HepG2 (cell line): ENCODE results near the gene CD93. TPM values are rescaled to one million over a fixed set of nuclear protein-coding genes. Genes with fewer than 3 reads are reported as not detected.

Experiments used
- ATAC-seq: fragments of 200-7000 bp; cut with Tn5 transposase; 3 replicates; pipeline ENCODE4 v1.9.1; 2020; ENCODE audit warnings: mild to moderate bottlenecking, moderate library complexity
- BruUV-seq: library from RNA; stranded (reverse); fragments of 400-500 nt; replicated peaks from 2 replicates; lab custom pipeline; 2021; lab: Mats Ljungman, UMichigan
- CTCF ChIA-PET: fragments of 300-600 bp; formaldehyde crosslinking; extraction: SDS; loops from one replicate; lab custom pipeline; 2021; ENCODE audit warnings: low total read pairs, inconsistent platforms, low intra/inter-chr PET ratio; lab: Yijun Ruan, JAX
- POLR2A ChIA-PET: fragments of 350-600 bp; sonication (Branson Sonifier 250); formaldehyde crosslinking; loops from one replicate; lab custom pipeline; 2020; ENCODE audit warnings: antibody characterized with exemption, inconsistent platforms; lab: Yijun Ruan, JAX
- DNase-seq: peaks from one replicate; pipeline ENCODE4 v3.0.0-alpha.2; 2015; ENCODE audit warnings: low spot score
- FAIRE-seq: peaks from 3 replicates; lab custom pipeline; 2011; peaks lifted over from hg19 to GRCh38; lab: Jason Lieb, UNC
- H2AFZ ChIP-seq: one replicate; pipeline ENCODE4 v1.6.1; 2011; ENCODE audit warnings: low read length, inconsistent platforms
- H3K27ac ChIP-seq: fragments of 300-600 bp; 3 replicates; pipeline ENCODE4 v1.8.0; 2011; ENCODE audit warnings: mixed run types, mild to moderate bottlenecking, mixed read lengths, low read length, inconsistent platforms; ENCODE audit not compliant: insufficient read depth; ENCODE audit errors: extremely low read length
- H3K27me3 ChIP-seq, 2 experiments: fragments of 200-600 bp in 1 of 2; 2 replicates in 1 of 2; 3 replicates in 1 of 2; pipeline versions ENCODE4 v1.6.0 to v1.8.0; 2011; ENCODE audit warnings: low read length in 2 of 2, mild to moderate bottlenecking in 2 of 2, moderate library complexity in 2 of 2, inconsistent platforms in 1 of 2; ENCODE audit not compliant: insufficient read depth in 2 of 2, control insufficient read depth in 1 of 2
- H3K36me3 ChIP-seq, 2 experiments: fragments of 200-600 bp in 1 of 2; replicated peaks in 1 of 2; 2 replicates in 1 of 2; 3 replicates in 1 of 2; pipeline versions ENCODE4 v1.5.1 to v1.8.0; 2011; ENCODE audit warnings: low read length in 2 of 2, inconsistent platforms in 1 of 2; ENCODE audit not compliant: insufficient read depth in 2 of 2, control insufficient read depth in 1 of 2
- H3K4me1 ChIP-seq: 2 replicates; pipeline ENCODE4 v1.5.1; 2012; ENCODE audit warnings: low read length, inconsistent platforms; ENCODE audit not compliant: insufficient read depth
- H3K4me2 ChIP-seq: 2 replicates; pipeline ENCODE4 v1.6.0; 2011; ENCODE audit warnings: low read depth, low read length, inconsistent platforms
- H3K4me3 ChIP-seq, 3 experiments: fragments of 200-600 bp in 1 of 3; sonication (generic), shearing (Covaris generic) in 1 of 3; replicated peaks in 1 of 3; 2 replicates each; pipeline ENCODE4 v1.5.1; 2011 to 2016; ENCODE audit warnings: low read length in 3 of 3, inconsistent platforms in 2 of 3, low read depth in 2 of 3, mild to moderate bottlenecking in 2 of 3, control low read depth in 1 of 3, mixed read lengths in 1 of 3; ENCODE audit not compliant: insufficient read depth in 1 of 3
- H3K79me2 ChIP-seq: one replicate; pipeline ENCODE4 v1.6.1; 2011; ENCODE audit warnings: low read length, inconsistent platforms; ENCODE audit not compliant: insufficient read depth
- H3K9ac ChIP-seq: 2 replicates; pipeline ENCODE4 v1.6.0; 2011; ENCODE audit warnings: mild to moderate bottlenecking, low read depth, low read length, inconsistent platforms; ENCODE audit not compliant: insufficient read depth
- H3K9me3 ChIP-seq: 2 replicates; pipeline ENCODE4 v1.5.1; 2012; ENCODE audit warnings: mild to moderate bottlenecking, low read length
- H4K20me1 ChIP-seq: 2 replicates; pipeline ENCODE4 v1.6.0; 2011; ENCODE audit warnings: inconsistent platforms, mild to moderate bottlenecking, low read length, moderate library complexity; ENCODE audit not compliant: insufficient read depth
- CEBPB ChIP-seq: IDR thresholded peaks from 2 replicates; pipeline ENCODE4 v1.6.1; 2011; ENCODE audit warnings: low read depth, low read length, improper control_type of control experiment, borderline replicate concordance
- DNMT1 ChIP-seq: sonication (generic); formaldehyde crosslinking; IDR thresholded peaks from 2 replicates; pipeline ENCODE4 v1.5.1; 2020; ENCODE audit warnings: mild to moderate bottlenecking, missing genetic modification reagents
- DZIP1 ChIP-seq: sonication (generic); formaldehyde crosslinking; IDR thresholded peaks from 2 replicates; pipeline ENCODE4 v1.5.0; 2020; ENCODE audit warnings: mild to moderate bottlenecking, missing genetic modification reagents
- GZF1 ChIP-seq: sonication (generic); formaldehyde crosslinking; IDR thresholded peaks from 2 replicates; pipeline ENCODE4 v1.5.1; 2020; ENCODE audit warnings: mild to moderate bottlenecking, missing genetic modification reagents
- HIC2 ChIP-seq: sonication (generic); formaldehyde crosslinking; IDR thresholded peaks from 2 replicates; pipeline ENCODE4 v1.9.0; 2022; ENCODE audit warnings: low read depth, missing genetic modification reagents
- JUNB ChIP-seq: sonication (generic); formaldehyde crosslinking; IDR thresholded peaks from 2 replicates; pipeline ENCODE4 v1.8.0; 2022; ENCODE audit warnings: missing genetic modification reagents, mild to moderate bottlenecking, borderline replicate concordance
- MYNN ChIP-seq: sonication (generic); formaldehyde crosslinking; IDR thresholded peaks from 2 replicates; pipeline ENCODE4 v1.4.0; 2020; ENCODE audit warnings: mild to moderate bottlenecking, low read depth, missing genetic modification reagents
- NFE2L1 ChIP-seq: sonication (generic); formaldehyde crosslinking; IDR thresholded peaks from 2 replicates; pipeline ENCODE4 v1.4.0; 2020; ENCODE audit warnings: missing genetic modification reagents, mild to moderate bottlenecking, borderline replicate concordance
- PAF1 ChIP-seq: IDR thresholded peaks from 2 replicates; pipeline ENCODE4 v1.6.1; 2016; ENCODE audit warnings: missing genetic modification reagents, missing compliant biosample characterization
- SMAD3 ChIP-seq: sonication (generic); formaldehyde crosslinking; IDR thresholded peaks from 2 replicates; pipeline ENCODE4 v1.4.0; 2020; ENCODE audit warnings: missing genetic modification reagents
- ZFP82 ChIP-seq: sonication (generic); formaldehyde crosslinking; IDR thresholded peaks from 2 replicates; pipeline ENCODE4 v1.5.1; 2020; ENCODE audit warnings: mild to moderate bottlenecking, missing genetic modification reagents, borderline replicate concordance
- ZMAT3 ChIP-seq: sonication (generic); formaldehyde crosslinking; conservative IDR thresholded peaks from 2 replicates; pipeline ENCODE4 v1.7.0; 2021; ENCODE audit warnings: missing genetic modification reagents
- ZNF567 ChIP-seq: sonication (generic); formaldehyde crosslinking; IDR thresholded peaks from 2 replicates; pipeline ENCODE4 v1.8.1; 2023; ENCODE audit warnings: mild to moderate bottlenecking, missing genetic modification reagents, borderline replicate concordance
- ZNF672 ChIP-seq: sonication (generic); formaldehyde crosslinking; IDR thresholded peaks from 2 replicates; pipeline ENCODE4 v1.8.1; 2022; ENCODE audit warnings: missing genetic modification reagents
- ZNF737 ChIP-seq: sonication (generic); formaldehyde crosslinking; IDR thresholded peaks from 2 replicates; pipeline ENCODE4 v1.5.0; 2020; ENCODE audit warnings: missing genetic modification reagents, mild to moderate bottlenecking, borderline replicate concordance
- WGBS: methylation state at CpG from one replicate; pipeline ENCODE4 v1.1.6; 2017; ENCODE audit warnings: low lambda C conversion rate; 5-methylcytosine and 5-hydroxymethylcytosine counted together
- in situ Hi-C: cut with HindIII; loops from 2 replicates; pipeline ENCODE4 v1.10.0; 2017; ENCODE audit warnings: low pct_unique_long_range_greater_than_20kb; ENCODE audit not compliant: extremely low pct_ligation_motif_present
- intact Hi-C: fragments of 100-400 bp; cut with micrococcal nuclease; formaldehyde crosslinking; loops from one replicate; pipeline ENCODE4 v1.10.0; 2022; ENCODE audit not compliant: unreplicated experiment
- polyA plus RNA-seq, 8 experiments: library from polyadenylated mRNA; depleted of rRNA in 3 of 8; stranded (reverse) in 7 of 8; unstranded in 1 of 8; fragments of >200 nt; fragmentation: Illumina TruSeq in 4 of 8; extraction: Trizol in 4 of 8; gene quantifications; 2 replicates each; pipeline versions ENCODE4 v1.2.1 to v1.2.3, GENCODE V29; 2011 to 2016; ENCODE audit warnings: low read depth in 4 of 8, missing spikeins in 1 of 8, mixed read lengths in 1 of 8; ENCODE audit not compliant: insufficient read depth in 1 of 8
- total RNA-seq, 5 experiments: library from RNA; depleted of rRNA; stranded (reverse); fragments of >200 nt; fragmentation: Illumina TruSeq; extraction: Trizol; gene quantifications; 2 replicates each; pipeline ENCODE4 v1.2.3, GENCODE V29; 2016; ENCODE audit warnings: low read depth in 1 of 5
- TF ChIP-seq, protein P1 (sequence below): sonication (generic); formaldehyde crosslinking; IDR thresholded peaks from 2 replicates; pipeline ENCODE4 v1.4.0; 2020; ENCODE audit warnings: missing genetic modification reagents

The CD93 gene
- total and polyA plus RNA-seq, 2 of the 13 experiments (the other 11 are each of a cell fraction or from before 2014, with no cell fraction given) = not detected

GRCh38 chr20:23037017-23037481 is 49.1 kb downstream of the CD93 start (continued):
- TF ChIP-seq DZIP1 (CRISPR knock-in tag) (no peak), CEBPB (no peak)
- TF ChIP-seq, protein P1, sequence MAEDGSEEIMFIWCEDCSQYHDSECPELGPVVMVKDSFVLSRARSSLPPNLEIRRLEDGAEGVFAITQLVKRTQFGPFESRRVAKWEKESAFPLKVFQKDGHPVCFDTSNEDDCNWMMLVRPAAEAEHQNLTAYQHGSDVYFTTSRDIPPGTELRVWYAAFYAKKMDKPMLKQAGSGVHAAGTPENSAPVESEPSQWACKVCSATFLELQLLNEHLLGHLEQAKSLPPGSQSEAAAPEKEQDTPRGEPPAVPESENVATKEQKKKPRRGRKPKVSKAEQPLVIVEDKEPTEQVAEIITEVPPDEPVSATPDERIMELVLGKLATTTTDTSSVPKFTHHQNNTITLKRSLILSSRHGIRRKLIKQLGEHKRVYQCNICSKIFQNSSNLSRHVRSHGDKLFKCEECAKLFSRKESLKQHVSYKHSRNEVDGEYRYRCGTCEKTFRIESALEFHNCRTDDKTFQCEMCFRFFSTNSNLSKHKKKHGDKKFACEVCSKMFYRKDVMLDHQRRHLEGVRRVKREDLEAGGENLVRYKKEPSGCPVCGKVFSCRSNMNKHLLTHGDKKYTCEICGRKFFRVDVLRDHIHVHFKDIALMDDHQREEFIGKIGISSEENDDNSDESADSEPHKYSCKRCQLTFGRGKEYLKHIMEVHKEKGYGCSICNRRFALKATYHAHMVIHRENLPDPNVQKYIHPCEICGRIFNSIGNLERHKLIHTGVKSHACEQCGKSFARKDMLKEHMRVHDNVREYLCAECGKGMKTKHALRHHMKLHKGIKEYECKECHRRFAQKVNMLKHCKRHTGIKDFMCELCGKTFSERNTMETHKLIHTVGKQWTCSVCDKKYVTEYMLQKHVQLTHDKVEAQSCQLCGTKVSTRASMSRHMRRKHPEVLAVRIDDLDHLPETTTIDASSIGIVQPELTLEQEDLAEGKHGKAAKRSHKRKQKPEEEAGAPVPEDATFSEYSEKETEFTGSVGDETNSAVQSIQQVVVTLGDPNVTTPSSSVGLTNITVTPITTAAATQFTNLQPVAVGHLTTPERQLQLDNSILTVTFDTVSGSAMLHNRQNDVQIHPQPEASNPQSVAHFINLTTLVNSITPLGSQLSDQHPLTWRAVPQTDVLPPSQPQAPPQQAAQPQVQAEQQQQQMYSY (CRISPR knock-in tag) = no peak

DNA sequence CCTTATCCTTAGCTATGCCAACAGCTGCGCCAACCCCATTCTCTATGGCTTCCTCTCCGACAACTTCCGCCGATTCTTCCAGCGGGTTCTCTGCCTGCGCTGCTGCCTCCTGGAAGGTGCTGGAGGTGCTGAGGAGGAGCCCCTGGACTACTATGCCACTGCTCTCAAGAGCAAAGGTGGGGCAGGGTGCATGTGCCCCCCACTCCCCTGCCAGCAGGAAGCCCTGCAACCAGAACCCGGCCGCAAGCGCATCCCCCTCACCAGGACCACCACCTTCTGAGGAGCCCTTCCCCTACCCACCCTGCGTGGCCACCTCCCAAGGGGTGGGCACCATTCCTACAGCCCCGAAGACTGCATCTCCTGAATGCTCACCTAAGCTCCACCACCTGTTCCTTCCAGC is 49.8 kb downstream of the CD93 start:
- Histone ChIP-seq H3K36me3 (no peaks in the 10 kb centered on the region), H2AFZ (no peak overlapping the region), H3K27me3 (peaks cover 2 to 39% of the 10 kb centered on the region in 2 experiments; a peak in 4 of 5 replicates), H3K4me1 (no peaks in the 10 kb centered on the region), H4K20me1 (no peaks in the 10 kb centered on the region), H3K9me3 (no peaks in the 10 kb centered on the region), H3K4me2 (no peak overlapping the region), H3K79me2 (no peaks in the 10 kb centered on the region), H3K9ac (no peak overlapping the region), H3K4me3 (no peak overlapping the region), H3K27ac (no peak overlapping the region)
- POLR2A ChIA-PET = no interaction called here
- FAIRE-seq (no peak), ATAC-seq (no peak), DNase-seq (no peak)
- no TSS peak for BruUV-seq
- CTCF ChIA-PET = no interaction called here
- in situ Hi-C loops (no loop called here), intact Hi-C loops (no loop called here)
- 50% methylated on average over 11 of the region's 11 CpGs for WGBS
- TF ChIP-seq ZMAT3 (no peak), DNMT1 (CRISPR knock-in tag) (no peak), ZNF737 (CRISPR knock-in tag) (no peak), PAF1 (CRISPR knock-in tag) (no peak), JUNB (no peak), GZF1 (CRISPR knock-in tag) (no peak), ZFP82 (CRISPR knock-in tag) (no peak), MYNN (CRISPR knock-in tag) (no peak), HIC2 (no peak), ZNF672 (CRISPR knock-in tag) (no peak), NFE2L1 (no peak), SMAD3 (CRISPR knock-in tag) (no peak), ZNF567 (CRISPR knock-in tag) (no peak)
